Measurements from ENCODE around the gene BCAR3.

GRCh38 chr1:93621246-93621645 is 60.4 kb downstream of the BCAR3 start:
- no peak for TF ChIP-seq POLR2A (IDR thresholded peaks at IDR 0.05)
- TF ChIP-seq POLR2AphosphoS5 (IDR thresholded peaks at IDR 0.05), result no peak
- no peak for TF ChIP-seq CTCF (IDR thresholded peaks at IDR 0.05)
- TF ChIP-seq EP300 (IDR thresholded peaks at IDR 0.05), result no peak
